Activated CD4-positive, alpha-beta T cell treated with anti-CD3 and anti-CD28 coated beads, Interleukin-10, Interleukin-2, amounts not matched to agents 100 ng/mL and 50 ng/mL, durations not matched to agents 16 hours and 8 hours (primary cell): ENCODE data around the gene SSU72.
"Not testable (repeated sequence)": the region's sequence is repeated elsewhere in the genome, so short reads cannot be mapped to it uniquely, and the experiment has no call there.

ENCODE experiments used
- DNase-seq: peaks from one replicate; pipeline ENCODE4 v3.0.0-alpha.2; 2020

The SSU72 gene

GRCh38 chr1:1556961-1557360, 17.7 kb downstream of the SSU72 start:
- DNase-seq: not testable (repeated sequence)

GRCh38 chr1:1556505-1556904, 18.2 kb downstream of the SSU72 start:
- DNase-seq: no peak

- DNase-seq: no peak
Measured at GRCh38 chr1:1554926-1555915, 19.4 kb downstream of the SSU72 start.

GRCh38 chr1:1554550-1554925, 20.1 kb downstream of the SSU72 start:
- no peak for DNase-seq

- no peak for DNase-seq
Measured at GRCh38 chr1:1553821-1554494, 20.7 kb downstream of the SSU72 start.

GRCh38 chr1:1552263-1552639, 22.4 kb downstream of the SSU72 start:
- DNase-seq: no peak

- no peak for DNase-seq
Measured at GRCh38 chr1:1551524-1552262, 23.0 kb downstream of the SSU72 start.

- DNase-seq: no peak
Measured at GRCh38 chr1:1550591-1551432, 23.9 kb downstream of the SSU72 start.

- no peak for DNase-seq
Measured at GRCh38 chr1:1550087-1550486, 24.6 kb downstream of the SSU72 start.

GRCh38 chr1:1548591-1548990, 26.1 kb downstream of the SSU72 start:
- no peak for DNase-seq

GRCh38 chr1:1547476-1547875, 27.2 kb downstream of the SSU72 start:
- no peak for DNase-seq

GRCh38 chr1:1547011-1547410, 27.7 kb downstream of the SSU72 start:
- DNase-seq: no peak

- DNase-seq: no peak
Measured at GRCh38 chr1:1545946-1546737, 28.5 kb downstream of the SSU72 start.

- no peak for DNase-seq
Measured at GRCh38 chr1:1544544-1544943, 30.1 kb downstream of the SSU72 start.

- DNase-seq: no peak
Measured at GRCh38 chr1:1543706-1544099, 31.0 kb downstream of the SSU72 start.

GRCh38 chr1:1542766-1543705, 31.6 kb downstream of the SSU72 start:
- no peak for DNase-seq

GRCh38 chr1:1541956-1542765, 32.5 kb downstream of the SSU72 start:
- no peak for DNase-seq

- no peak for DNase-seq
Measured at GRCh38 chr1:1540818-1541628, 33.6 kb downstream of the SSU72 start.
